Fibroblast of villous mesenchyme (primary cell): ENCODE measurements around the gene FKBP15. TPM values are rescaled to one million over a fixed set of nuclear protein-coding genes. Genes with fewer than 3 reads are reported as not detected.
"Not testable (repeated sequence)": the region's sequence is repeated elsewhere in the genome, so short reads cannot be mapped to it uniquely, and the experiment has no call there.

Experiments
- DNase-seq: peaks from one replicate; pipeline ENCODE4 v3.0.0-alpha.2; 2010; ENCODE audit warnings: low read depth
- H3K4me3 ChIP-seq: 2 replicates; pipeline ENCODE4 v1.5.1; 2011; ENCODE audit warnings: low read depth, mild to moderate bottlenecking, low read length
- total RNA-seq: library from RNA; depleted of rRNA; stranded (reverse); fragments of >200 nt; gene quantifications from 2 replicates; pipeline ENCODE4 v1.2.3, GENCODE V29; 2012
- TF ChIP-seq, protein P1 (sequence below): IDR thresholded peaks from 2 replicates; pipeline ENCODE4 v1.5.1; 2012; ENCODE audit warnings: low read depth, mild to moderate bottlenecking, low read length; ENCODE audit not compliant: insufficient read depth

The FKBP15 gene
- total RNA-seq, 1 donor: 25.9 TPM

DNA sequence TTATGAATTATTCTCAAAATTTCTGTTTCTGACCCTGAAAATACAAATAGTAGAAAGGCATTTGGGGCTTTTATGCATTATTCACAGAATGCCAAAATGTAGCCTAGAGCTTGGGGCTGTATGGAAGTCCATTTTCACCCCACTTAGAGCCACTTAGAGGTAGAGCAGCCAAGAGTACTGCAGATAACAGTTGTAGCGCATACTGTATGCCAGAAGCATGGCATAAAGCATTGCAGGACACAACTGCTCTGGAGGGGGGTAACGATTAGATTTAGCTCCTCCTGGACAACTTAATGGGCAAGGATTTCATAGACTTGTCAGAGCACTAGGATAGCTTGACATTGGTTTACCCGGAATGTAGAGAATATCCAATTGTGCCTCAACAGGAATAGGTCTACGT, 15.9 kb upstream of the FKBP15 start:
- no peak for DNase-seq
- H3K4me3 ChIP-seq: no peak overlapping the region
- TF ChIP-seq, protein P1, sequence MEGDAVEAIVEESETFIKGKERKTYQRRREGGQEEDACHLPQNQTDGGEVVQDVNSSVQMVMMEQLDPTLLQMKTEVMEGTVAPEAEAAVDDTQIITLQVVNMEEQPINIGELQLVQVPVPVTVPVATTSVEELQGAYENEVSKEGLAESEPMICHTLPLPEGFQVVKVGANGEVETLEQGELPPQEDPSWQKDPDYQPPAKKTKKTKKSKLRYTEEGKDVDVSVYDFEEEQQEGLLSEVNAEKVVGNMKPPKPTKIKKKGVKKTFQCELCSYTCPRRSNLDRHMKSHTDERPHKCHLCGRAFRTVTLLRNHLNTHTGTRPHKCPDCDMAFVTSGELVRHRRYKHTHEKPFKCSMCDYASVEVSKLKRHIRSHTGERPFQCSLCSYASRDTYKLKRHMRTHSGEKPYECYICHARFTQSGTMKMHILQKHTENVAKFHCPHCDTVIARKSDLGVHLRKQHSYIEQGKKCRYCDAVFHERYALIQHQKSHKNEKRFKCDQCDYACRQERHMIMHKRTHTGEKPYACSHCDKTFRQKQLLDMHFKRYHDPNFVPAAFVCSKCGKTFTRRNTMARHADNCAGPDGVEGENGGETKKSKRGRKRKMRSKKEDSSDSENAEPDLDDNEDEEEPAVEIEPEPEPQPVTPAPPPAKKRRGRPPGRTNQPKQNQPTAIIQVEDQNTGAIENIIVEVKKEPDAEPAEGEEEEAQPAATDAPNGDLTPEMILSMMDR: no peak

DNA sequence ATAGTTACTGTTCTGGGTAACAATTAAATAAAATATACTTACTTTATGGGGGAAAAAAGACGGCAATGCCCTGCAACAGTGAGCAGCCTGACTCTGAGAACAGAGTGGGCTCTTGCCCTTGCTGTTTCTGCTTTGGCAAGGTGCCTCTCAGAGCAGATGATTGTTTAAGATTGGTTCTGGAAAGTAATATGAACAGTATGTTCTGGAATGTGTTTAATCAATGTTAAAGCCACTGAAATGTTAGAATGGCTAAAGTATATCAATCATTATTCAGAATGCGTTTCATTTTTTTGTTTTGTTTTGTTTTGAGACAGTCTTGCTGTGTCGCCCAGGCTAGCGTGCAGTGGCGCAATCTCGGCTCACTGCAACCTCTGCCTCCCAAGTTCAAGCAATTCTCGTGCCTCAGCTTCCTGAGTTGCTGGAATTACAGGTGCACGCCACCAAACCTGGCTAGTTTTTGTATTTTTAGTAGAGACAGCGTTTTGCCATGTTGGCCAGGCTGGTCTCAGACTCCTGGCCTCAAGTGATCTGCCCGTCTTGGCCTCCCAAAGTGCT, 14.7 kb upstream of the FKBP15 start:
- not testable (repeated sequence) for DNase-seq

DNA sequence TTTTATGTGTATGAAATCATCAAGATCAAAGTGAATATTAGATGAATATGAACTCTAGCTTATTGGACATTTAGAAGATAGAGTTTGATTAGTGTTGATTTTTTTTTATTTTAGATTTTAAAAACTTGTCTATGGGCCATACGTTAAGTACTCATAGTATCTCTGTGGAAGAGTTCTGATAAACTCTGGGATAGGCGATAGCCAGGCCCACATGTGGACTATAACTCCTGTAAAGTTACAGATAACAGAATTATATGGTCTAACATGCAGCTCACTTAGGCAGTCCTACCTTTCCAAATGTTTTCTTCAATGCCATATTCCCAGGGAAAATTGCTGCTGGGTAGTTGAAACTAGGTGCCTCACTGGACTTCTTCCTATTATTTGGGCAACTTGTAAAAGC, 10.6 kb upstream of the FKBP15 start:
- TF ChIP-seq, protein P1: no peak
- DNase-seq: no peak
- H3K4me3 ChIP-seq: no peak overlapping the region

More for the DNA sequence above, 14.7 kb upstream of the FKBP15 start:
- H3K4me3 ChIP-seq: not testable (repeated sequence)

DNA sequence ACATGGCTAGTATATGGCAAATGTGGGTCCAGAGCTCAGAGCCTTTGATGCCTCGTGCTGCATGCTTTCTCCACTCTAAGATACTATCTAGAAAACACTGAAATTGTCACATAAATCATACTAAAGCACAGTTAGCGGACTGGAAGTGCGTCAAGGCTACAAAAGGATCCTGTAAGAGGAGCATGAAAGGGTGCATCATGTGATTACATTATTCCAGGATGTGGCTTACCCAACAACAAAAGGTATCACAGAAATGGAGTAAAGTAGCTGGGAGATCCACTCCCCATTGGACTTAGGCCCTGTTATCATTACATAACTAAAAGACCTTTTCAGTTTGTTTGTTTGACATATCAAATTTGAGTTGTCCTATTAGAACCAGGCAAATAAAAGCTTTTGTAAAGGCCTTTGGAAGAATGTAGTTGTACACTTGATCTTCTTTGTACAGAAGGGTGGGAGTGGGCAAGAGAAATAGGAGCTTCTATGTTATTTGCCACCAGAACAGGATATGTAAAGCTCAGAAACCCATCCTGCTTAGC, 7.1 kb upstream of the FKBP15 start:
- no peak overlapping the region for H3K4me3 ChIP-seq
- DNase-seq: peak; percentile 39
- TF ChIP-seq, protein P1: no peak

DNA sequence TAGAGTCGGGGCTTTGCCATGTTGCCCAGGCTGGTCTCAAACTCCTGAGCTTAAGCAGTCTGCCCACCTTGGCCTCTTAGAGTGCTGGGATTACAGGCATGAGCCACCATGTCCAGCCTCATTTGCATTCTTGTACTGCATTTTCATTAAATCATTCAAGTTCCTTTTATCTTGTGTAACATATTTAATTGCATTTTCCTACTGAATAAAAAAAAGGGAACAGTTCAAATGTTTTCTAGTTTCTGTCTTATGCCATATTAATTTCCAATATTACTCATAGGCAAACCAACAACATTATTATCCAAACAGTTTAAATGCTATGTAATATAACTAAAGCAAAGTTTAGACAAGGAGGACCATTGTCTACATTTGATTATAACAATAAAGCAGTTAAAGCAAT, 6.4 kb upstream of the FKBP15 start:
- no peak overlapping the region for H3K4me3 ChIP-seq
- TF ChIP-seq, protein P1: no peak
- DNase-seq: no peak

DNA sequence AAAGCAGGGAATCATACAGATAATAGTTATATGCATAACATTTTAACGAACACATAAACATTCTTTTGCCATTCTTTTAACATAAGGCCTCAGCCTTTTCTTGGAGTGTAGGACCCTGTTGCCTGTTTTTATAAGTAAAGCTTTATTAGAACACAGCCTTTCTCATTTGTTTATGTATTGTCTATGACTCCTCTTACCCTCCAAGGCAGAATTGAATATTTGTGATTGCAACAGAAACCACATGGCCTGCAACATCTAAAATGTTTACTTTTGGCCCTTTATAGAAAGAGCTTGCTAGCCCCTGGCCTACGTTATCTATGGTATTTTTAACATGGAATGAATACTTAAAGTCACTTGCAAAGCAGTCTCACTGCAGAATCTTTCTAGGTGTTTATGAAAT, 2.9 kb upstream of the FKBP15 start:
- TF ChIP-seq, protein P1: no peak
- peak; percentile 98 for DNase-seq
- peak overlapping the region; percentile 96 for H3K4me3 ChIP-seq

DNA sequence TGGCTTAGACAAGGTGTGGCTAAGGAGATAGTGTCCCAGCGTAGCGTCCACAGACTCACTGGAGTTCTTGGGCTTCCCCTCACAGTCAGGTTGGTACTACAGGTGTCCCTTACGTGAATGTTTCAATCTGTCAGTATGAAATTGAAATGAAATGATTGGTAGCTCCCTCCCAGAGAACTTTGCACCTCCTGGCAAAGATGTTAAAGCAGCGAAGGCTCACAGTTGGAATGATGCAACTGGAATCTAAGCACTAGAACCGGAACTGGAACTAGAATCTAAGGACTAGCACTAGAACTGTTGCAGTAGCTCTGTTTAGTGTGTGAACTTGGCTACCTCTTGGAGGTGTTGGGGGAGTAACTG, 1.4 kb upstream of the FKBP15 start:
- TF ChIP-seq, protein P1: no peak
- DNase-seq: peak; percentile 66
- H3K4me3 ChIP-seq: peak overlapping the region; percentile 96
